Mucosa of stomach (tissue), 1 donor: ENCODE results near the gene LHFPL4.
"Not testable (repeated sequence)": the region's sequence is repeated elsewhere in the genome, so short reads cannot be mapped to it uniquely, and the experiment has no call there.

ENCODE experiments used
- H3K27me3 ChIP-seq: one replicate; pipeline ENCODE4 v1.7.0; 2013; ENCODE audit warnings: mild to moderate bottlenecking, low read length; ENCODE audit not compliant: control insufficient read depth, insufficient read depth
- H3K36me3 ChIP-seq: one replicate; pipeline ENCODE4 v1.7.0; 2013; ENCODE audit warnings: low read length; ENCODE audit not compliant: control insufficient read depth, insufficient read depth
- H3K4me1 ChIP-seq: one replicate; pipeline ENCODE4 v1.7.0; 2013; ENCODE audit warnings: mild to moderate bottlenecking, low read length; ENCODE audit not compliant: control insufficient read depth, insufficient read depth
- H3K4me3 ChIP-seq: one replicate; pipeline ENCODE4 v1.7.0; 2013; ENCODE audit warnings: low read length
- H3K9ac ChIP-seq: one replicate; pipeline ENCODE4 v1.7.0; 2013; ENCODE audit warnings: mild to moderate bottlenecking, low read length, moderate library complexity
- H3K9me3 ChIP-seq: one replicate; pipeline ENCODE4 v1.7.0; 2013; ENCODE audit warnings: mild to moderate bottlenecking, low read length, moderate library complexity; ENCODE audit not compliant: control insufficient read depth
- donor health status: Pancreatic carcinoma.

The LHFPL4 gene

DNA sequence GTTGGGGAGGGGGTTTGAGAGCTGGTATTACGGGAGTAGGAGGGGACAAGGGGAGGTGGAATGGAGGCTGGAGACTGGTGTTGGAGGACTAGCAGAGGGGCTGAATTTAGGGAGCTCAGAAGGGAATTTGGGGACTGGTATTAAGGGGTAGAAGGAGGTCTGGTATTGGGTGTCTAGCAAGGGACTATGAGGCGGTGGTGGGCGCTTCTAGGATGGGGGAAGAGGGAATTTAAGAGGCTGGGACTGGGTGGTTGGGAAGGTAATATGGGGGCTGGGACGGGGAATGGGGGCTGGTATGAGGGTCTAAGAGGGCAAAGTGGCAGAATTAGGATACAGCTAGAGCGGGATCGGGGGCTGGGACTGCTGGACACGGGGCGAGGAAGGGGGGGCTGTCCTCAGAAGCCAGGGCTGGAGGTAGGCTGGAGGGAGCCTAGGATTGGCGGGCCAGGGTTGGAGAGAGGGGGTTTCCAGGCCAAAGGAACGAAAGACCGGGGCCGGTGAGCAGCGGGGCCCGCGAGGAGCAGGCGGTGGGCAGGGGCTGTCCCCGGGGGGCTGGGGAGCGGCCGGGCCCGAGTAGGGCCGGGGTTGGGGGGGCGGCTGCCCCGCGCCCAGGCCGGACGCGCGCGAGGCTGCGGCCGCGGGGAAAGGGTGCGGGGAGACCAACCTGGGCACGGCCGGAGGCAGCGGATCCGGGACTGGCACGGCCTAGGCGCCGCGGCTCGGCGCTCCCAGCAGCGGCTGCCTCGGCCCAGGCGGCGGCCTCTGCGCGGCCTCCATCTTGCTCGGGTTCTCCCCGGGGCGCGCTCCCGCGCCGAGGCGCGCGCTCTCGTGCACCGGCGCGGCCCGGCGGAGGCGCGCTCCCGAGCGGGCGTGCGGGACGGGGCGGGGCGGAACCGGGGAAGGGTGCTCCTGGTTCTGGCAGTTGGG lies at the start of gene LHFPL4:
LHFPL4 (minus strand) TSS at position 802 of the 927 bp plus-strand sequence. CDS start 1,143 bp downstream, outside the sequence.
- Histone ChIP-seq H3K9me3 (no peaks in the 10 kb centered on the region), H3K4me3 (no peak within 1 kb of the TSS), H3K9ac (no peak within 1 kb of the TSS), H3K27me3 (peaks cover 22% of the 10 kb centered on the region), H3K36me3 (no peaks in the 10 kb centered on the region), H3K4me1 (no peaks in the 10 kb centered on the region)

DNA sequence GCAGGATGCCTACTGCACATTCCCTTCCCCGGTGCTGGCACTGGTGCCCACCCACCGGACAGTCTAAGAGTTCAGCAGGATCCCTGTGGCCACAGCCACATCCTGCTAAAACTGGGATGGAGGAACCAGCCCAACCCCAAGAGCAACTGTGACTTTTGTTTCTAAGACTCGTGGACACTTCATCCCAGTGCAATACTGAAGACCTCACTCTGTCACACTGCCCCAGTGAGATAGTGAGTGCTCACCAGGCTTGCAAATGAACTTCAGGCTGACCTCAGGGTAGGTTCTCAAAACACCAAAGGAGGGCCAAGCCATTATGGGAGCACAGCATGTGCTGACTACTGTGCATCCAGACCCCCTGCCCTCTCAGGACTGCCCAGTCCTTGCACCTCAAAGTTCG lies 49.0 kb upstream of the LHFPL4 start:
- Histone ChIP-seq H3K4me3 (no peak overlapping the region), H3K9me3 (no peaks in the 10 kb centered on the region), H3K4me1 (peaks cover 4% of the 10 kb centered on the region), H3K36me3 (no peaks in the 10 kb centered on the region), H3K27me3 (no peaks in the 10 kb centered on the region), H3K9ac (no peak overlapping the region)

DNA sequence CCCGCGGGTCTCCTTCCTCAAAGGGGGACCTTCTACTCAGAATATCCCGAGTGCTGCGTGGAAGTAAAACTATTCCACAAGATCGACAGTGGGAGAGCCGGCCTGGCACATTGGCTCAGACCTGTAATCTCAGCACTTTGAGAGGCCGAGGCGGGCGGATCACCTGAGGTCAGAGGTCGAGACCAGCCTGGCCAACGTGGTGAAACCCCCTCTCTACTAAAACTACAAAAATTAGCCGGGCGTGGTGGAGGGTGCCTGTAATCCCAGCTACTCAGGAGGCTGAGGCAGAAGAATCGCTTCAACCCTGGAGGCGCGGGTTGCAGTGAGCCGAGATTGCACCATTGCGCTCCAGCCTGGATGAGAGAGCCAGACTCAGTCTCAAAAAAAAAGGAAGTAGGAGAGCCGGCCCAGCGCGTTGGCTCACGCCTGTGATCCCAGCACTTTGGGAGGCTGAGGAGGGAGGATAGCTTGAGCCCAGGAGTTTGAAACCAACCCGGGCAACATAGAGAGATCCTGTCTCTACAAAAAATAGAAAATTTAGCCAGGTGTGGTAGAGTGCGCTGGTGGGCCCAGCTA lies 47.5 kb upstream of the LHFPL4 start:
- H3K9me3 ChIP-seq, H3K27me3 ChIP-seq, H3K36me3 ChIP-seq, H3K4me3 ChIP-seq, H3K9ac ChIP-seq, H3K4me1 ChIP-seq: not testable (repeated sequence)

DNA sequence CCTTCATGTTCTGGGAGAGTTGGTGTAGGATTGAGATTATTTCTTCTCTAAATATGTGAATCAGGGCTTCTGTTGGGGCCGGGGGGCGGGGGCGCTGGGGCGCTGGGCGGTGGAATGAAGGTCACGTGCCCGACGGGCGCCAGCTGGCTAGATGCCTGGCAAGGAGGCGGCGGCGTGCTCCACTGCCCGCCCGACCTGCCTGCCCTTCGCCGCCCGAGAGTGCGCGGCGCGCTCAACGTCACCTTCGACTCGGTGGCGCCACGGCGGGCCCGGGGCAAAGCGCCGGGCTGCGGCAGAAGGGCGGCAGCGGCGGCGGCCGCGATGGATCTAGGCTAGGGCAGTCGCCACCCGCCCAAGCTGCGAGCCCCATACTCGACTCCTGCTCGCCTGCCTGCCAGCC lies 47.0 kb upstream of the LHFPL4 start:
- Histone ChIP-seq H3K27me3 (no peaks in the 10 kb centered on the region), H3K9me3 (no peaks in the 10 kb centered on the region), H3K4me3 (no peak overlapping the region), H3K9ac (no peak overlapping the region), H3K36me3 (no peaks in the 10 kb centered on the region), H3K4me1 (peaks cover 4% of the 10 kb centered on the region)

DNA sequence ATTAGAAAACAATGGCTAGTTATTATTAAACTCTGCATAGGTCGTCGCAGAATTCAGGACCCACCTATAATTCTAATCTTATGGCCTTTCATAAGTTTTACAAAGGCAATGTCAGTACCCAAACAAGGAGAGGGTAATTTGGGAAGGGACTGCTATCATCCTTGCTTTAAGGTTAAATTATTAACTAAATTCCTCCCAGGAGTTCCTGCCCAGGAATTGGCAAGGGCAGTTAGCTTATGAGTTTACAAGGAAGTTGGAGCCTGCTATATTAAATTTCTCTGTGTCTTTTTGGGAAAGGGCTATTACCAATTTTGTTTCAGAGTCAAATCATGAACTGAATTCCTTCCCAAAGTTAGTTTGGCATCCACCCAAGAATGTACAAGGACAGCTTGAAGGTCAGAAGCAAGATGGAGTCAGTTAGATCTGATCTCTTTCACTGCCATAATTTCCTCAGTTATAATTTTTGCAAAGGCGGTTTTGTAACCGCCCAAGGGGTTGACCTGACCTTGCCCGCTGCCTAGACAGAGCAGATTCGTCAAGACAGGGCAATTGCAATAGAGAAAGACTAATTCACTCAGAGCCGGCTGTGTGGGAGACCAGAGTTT lies 45.3 kb upstream of the LHFPL4 start:
- Histone ChIP-seq H3K4me1 (peaks cover 4% of the 10 kb centered on the region), H3K36me3 (no peaks in the 10 kb centered on the region), H3K9ac (no peak overlapping the region), H3K4me3 (no peak overlapping the region), H3K9me3 (no peaks in the 10 kb centered on the region), H3K27me3 (no peaks in the 10 kb centered on the region)

DNA sequence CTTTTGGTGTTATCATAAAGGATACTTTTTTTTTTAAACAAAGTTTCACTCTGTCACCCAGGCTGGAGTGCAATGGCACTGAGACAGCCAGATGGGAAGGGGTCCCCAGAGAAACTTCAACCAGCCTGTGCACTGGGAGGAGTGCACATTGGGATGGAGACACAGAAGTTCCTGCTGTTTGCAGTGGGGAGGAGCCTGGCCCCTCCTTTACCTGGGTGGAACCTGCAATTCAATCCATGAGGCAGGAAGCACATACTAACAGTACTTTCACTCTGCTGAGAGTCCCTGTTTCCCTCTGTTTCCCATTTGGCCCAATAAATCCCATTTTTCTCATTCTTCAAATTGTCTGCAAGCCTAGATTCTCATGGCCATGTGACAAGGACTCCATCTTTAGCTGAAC lies 42.3 kb upstream of the LHFPL4 start:
- Histone ChIP-seq H3K4me1 (peaks cover 4% of the 10 kb centered on the region), H3K36me3 (no peaks in the 10 kb centered on the region), H3K4me3 (no peak overlapping the region), H3K9ac (no peak overlapping the region), H3K27me3 (no peaks in the 10 kb centered on the region), H3K9me3 (no peaks in the 10 kb centered on the region)

DNA sequence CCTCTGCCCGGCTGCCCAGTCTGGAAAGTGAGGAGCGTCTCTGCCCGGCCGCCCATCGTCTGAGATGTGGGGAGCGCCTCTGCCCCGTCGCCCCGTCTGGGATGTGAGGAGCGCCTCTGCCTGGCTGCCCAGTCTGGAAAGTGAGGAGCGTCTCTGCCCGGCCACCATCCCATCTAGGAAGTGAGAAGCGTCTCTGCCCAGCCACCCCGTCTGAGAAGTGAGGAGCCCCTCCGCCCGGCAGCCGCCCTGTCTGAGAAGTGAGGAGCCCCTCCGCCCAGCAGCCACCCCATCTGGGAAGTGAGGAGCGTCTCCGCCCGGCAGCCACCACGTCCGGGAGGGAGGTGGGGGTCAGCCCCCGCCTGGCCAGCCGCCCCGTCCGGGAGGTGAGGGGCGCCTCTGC lies 38.2 kb upstream of the LHFPL4 start:
- not testable (repeated sequence) for H3K4me3 ChIP-seq, H3K9ac ChIP-seq, H3K36me3 ChIP-seq, H3K4me1 ChIP-seq, H3K9me3 ChIP-seq, H3K27me3 ChIP-seq

DNA sequence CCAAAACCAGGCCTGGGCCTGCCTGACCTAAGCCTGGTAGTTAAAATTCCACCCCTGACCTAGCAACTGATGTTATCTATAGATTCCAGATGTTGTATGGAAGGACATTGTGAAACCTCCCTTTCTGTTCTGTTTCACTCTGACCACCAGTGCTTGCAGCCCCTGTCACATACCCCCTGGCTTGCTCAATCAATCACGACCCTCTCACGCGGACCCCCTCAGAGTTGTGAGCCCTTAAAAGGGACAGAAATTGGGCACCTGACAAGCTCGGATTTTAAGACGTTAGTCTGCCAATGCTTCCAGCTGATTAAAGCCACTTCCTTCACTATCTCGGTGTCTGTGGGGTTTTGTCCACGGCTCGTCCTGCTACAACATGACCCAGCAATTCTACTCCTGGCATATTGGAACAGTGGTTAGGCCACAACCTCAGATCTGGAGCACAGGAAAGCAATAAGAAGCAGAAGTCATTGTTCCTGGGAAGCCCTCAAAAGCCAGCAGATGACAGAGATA lies 36.7 kb upstream of the LHFPL4 start:
- no peak overlapping the region for H3K4me3 ChIP-seq
- no peaks in the 10 kb centered on the region for H3K36me3 ChIP-seq
- H3K9ac ChIP-seq = no peak overlapping the region
- H3K9me3 ChIP-seq = no peaks in the 10 kb centered on the region
- H3K4me1 ChIP-seq = no peaks in the 10 kb centered on the region
- no peaks in the 10 kb centered on the region for H3K27me3 ChIP-seq

DNA sequence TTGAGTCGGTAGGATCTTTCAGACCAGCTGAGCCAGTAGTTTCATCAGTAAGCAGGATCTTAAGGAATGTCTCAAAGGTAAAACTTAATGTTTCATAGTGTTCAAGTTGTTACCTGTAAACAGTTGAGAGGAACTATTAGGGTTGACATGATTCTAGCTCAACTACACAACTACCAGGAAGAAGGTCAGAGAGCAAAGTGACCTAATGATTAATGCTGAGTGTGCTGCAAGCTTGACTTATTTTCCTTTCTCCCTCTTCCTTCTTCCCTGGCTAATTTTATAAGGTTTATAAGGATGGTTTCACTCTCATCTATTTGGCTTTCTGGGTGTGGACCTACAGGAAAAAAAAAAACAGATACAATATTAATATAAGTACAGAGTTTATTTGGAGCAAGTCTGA lies 30.2 kb upstream of the LHFPL4 start:
- H3K36me3 ChIP-seq = no peaks in the 10 kb centered on the region
- H3K4me1 ChIP-seq = no peaks in the 10 kb centered on the region
- H3K27me3 ChIP-seq = no peaks in the 10 kb centered on the region
- no peak overlapping the region for H3K9ac ChIP-seq
- H3K4me3 ChIP-seq = no peak overlapping the region
- peaks cover 6% of the 10 kb centered on the region for H3K9me3 ChIP-seq

DNA sequence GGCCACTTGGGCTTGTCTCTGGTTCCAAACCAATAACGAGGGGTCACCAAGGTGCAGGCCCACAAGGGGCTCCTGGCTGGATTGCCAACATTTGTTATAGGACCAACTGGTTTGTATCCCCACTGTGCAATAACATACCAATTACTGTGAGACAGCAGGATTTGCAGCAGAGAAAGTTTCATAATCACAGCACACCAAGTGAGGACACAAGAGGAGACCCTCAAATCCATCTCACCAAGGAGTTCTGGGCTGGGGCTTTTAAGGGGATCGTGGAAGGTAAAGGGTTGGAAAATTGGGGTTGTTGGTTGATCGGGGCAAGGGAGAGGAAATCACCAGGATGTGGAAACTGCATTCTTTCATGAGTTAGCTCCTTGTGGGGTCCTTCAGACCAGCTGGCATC lies 29.7 kb upstream of the LHFPL4 start:
- no peaks in the 10 kb centered on the region for H3K4me1 ChIP-seq
- no peak overlapping the region for H3K9ac ChIP-seq
- no peaks in the 10 kb centered on the region for H3K27me3 ChIP-seq
- no peak overlapping the region for H3K4me3 ChIP-seq
- H3K36me3 ChIP-seq = no peaks in the 10 kb centered on the region
- H3K9me3 ChIP-seq = peaks cover 6% of the 10 kb centered on the region

DNA sequence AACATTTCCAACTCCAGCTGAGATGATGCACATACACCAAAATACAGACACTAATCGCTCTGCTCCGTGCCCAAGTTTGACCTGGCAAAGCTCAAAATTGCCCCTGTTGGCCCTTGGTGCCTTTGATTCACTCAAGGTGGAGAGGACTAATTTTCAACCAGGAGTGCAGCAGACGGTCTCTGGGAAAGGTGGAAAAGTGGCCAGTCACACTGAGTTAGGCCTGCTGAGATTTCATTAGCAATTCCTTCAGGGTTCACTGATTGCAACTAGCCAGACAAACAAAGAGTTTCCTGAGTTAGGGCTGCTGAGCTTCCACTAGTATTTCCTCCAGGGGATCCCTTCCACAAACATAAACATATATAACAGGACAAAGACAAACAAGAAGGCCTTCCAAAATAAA lies 28.7 kb upstream of the LHFPL4 start:
- Histone ChIP-seq H3K36me3 (no peaks in the 10 kb centered on the region), H3K9me3 (peaks cover 6% of the 10 kb centered on the region), H3K27me3 (no peaks in the 10 kb centered on the region), H3K9ac (no peak overlapping the region), H3K4me1 (no peaks in the 10 kb centered on the region), H3K4me3 (no peak overlapping the region)

DNA sequence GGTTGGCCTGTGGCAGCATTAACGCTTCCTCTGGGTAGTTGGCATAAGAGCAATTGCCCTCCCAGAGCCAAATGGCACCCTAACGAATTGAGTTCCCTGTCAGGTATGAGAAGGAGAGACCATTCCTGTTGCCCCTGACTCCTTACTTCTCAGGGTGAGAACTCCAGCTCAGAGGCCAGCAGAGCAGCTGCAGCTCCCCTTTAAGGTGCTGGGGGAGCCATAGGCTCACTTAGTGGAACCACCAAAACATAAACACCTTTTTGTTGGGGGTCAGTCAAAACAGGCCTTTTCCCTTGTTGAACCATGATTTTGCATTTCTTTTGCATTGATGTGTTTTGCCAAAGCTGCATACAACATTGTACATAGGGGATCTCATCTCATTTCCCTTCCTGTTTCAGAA lies 28.1 kb upstream of the LHFPL4 start:
- Histone ChIP-seq H3K9me3 (peaks cover 6% of the 10 kb centered on the region), H3K4me3 (no peak overlapping the region), H3K4me1 (no peaks in the 10 kb centered on the region), H3K9ac (no peak overlapping the region), H3K36me3 (no peaks in the 10 kb centered on the region), H3K27me3 (no peaks in the 10 kb centered on the region)
